Right cardiac atrium (tissue), 5 donors: ENCODE data around the gene DET1. TPM values are rescaled to one million over a fixed set of nuclear protein-coding genes. Genes with fewer than 3 reads are reported as not detected.
A peak's percentile ranks its signal among the peaks of the same experiment; 100 is the strongest.

Experiments used
- ATAC-seq, 2 donors: fragments of 200-7000 bp; cut with Tn5 transposase; one replicate each; pipeline versions ENCODE4 v1.8.0 to v1.9.1; 2020; ENCODE audit warnings: moderate library complexity in 2 of 2, mild to moderate bottlenecking in 1 of 2
- DNase-seq, 3 donors: peaks; one replicate each; pipeline ENCODE4 v3.0.0-alpha.2; 2020
- H3K27ac ChIP-seq: one replicate; pipeline ENCODE4 v1.5.1; 2013; ENCODE audit warnings: mild to moderate bottlenecking, low read length, control low read depth, moderate library complexity
- H3K27me3 ChIP-seq: one replicate; pipeline ENCODE4 v1.6.1; 2013; ENCODE audit not compliant: control insufficient read depth, insufficient read depth
- H3K4me1 ChIP-seq: one replicate; pipeline ENCODE4 v1.6.1; 2013; ENCODE audit warnings: low read length; ENCODE audit not compliant: control insufficient read depth, insufficient read depth
- H3K4me3 ChIP-seq: one replicate; pipeline ENCODE4 v1.5.1; 2013; ENCODE audit warnings: low read length, control low read depth
- H3K9me3 ChIP-seq: one replicate; pipeline ENCODE4 v1.6.1; 2013; ENCODE audit warnings: low read length; ENCODE audit not compliant: control insufficient read depth
- WGBS: extraction: QIAGEN DNeasy Blood & Tissue Kit; methylation state at CpG from one replicate; pipeline ENCODE4 v1.1.7; 2013; 5-methylcytosine and 5-hydroxymethylcytosine counted together
- intact Hi-C, 4 donors: fragments of 100-400 bp; cut with DNase I; formaldehyde crosslinking; loops; one replicate each; pipeline versions ENCODE4 v1.11.0 to v1.14.0; 2022 to 2023
- long read RNA-seq, 4 donors: library from polyadenylated mRNA; unstranded; transcript quantifications; one replicate each; pipeline ENCODE4 v2.0.0, GENCODE V29; 2020 to 2021
- polyA plus RNA-seq: library from polyadenylated mRNA; stranded (reverse); fragments of 200-250 nt; gene quantifications from one replicate; pipeline ENCODE4 v1.2.3, GENCODE V29; 2013
- total RNA-seq, 4 donors: library from RNA; stranded (reverse); fragmentation: NEBNext Ultra II Directional; extraction: Animal tissue kit (Norgen Biotek cat#: 25700); gene quantifications; one replicate each; pipeline ENCODE4 v1.2.1, GENCODE V29; 2021
- donor health status: healthy with polysubstance abuse.
- donor health status: DM: no; HTN: yes; CAD: no.
- donor health status: DM: no; HTN: no; CAD: no.
- donor health status: DM: no; HTN: yes; CAD: no; lungs with severe emphysema.
- donor health status: DM: yes; HTN: yes; CAD: no.

Gene DET1
- total RNA-seq (1 to 10 TPM; 5.1 to 8.0 (median 6.8) TPM), polyA plus RNA-seq (6.0 TPM)
- long read RNA-seq, donor 1, transcript DET1-207 (6 exons, 2,315 nt) = minor isoform, 5 of 41 reads
- long read RNA-seq, donor 1, transcript DET1-201 (5 exons, 2,267 nt) = major isoform, 20 of 41 reads
- long read RNA-seq, donor 1, partial matches to known transcripts = 4 of 41 reads
- long read RNA-seq, donor 1, other reads (novel, unspliced or antisense) = 12 of 41 reads
- long read RNA-seq, donor 2, partial matches to known transcripts = 0 of 6 reads
- long read RNA-seq, donor 2, other reads (novel, unspliced or antisense) = 1 of 6 reads
- long read RNA-seq, donor 3, transcript DET1-201 (5 exons, 2,267 nt) = major isoform, 12 of 23 reads
- long read RNA-seq, donor 3, partial matches to known transcripts = 4 of 23 reads
- long read RNA-seq, donor 3, other reads (novel, unspliced or antisense) = 4 of 23 reads
- long read RNA-seq, donor 4, partial matches to known transcripts = 0 of 7 reads
- long read RNA-seq, donor 4, other reads (novel, unspliced or antisense) = 2 of 7 reads

DNA sequence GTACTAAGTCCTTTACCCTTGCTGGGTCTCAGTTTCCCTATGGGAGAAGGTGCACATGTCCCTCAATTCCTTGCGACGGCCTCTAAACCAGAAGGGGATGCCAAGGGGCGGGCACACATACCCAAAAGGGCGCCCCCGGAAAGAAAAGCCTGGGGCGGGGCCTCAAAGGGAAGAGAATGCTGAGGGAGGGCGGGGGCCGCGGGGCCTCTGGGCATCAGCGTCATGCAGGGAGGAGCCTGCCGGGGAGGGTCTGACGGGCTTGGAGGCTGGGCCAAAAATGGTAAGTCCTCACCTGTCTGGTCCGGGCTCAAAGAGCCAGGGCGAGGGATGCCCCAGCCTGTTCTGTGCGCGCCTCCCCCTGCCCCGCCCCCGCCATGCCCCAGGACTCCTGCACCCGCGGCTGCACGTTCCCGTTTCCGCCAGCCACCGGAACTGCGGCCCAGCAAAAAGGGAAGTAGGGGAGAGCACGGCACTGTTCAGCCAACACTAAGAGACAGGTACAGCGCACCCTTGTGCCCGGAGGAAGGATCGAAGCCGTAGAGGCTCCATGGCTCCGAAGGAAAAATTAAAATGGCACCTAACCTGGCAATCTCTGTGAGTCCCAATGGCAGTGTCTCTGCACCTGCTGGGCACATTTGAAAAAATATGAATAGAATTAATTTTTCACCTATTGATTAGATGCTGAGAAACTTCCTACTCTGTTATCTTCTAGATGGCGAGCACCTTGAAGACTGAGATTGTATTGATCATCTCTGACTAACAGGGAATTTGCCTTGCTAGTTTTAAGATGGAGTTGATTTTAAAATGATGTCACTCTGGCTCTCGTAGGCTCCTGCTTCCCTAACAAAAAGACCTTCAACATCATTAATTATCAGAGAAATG, at the start of gene DET1:
TSS of gene DET1 (minus strand) at position 434 of the 882 bp plus-strand sequence. CDS start 14,976 bp downstream, outside the sequence.
- Histone ChIP-seq H3K9me3 (no peaks in the 10 kb centered on the region), H3K27me3 (no peaks in the 10 kb centered on the region), H3K27ac (peak within 1 kb of the TSS; percentile 96), H3K4me3 (peak within 1 kb of the TSS; percentile 96), H3K4me1 (peaks cover 6% of the 10 kb centered on the region)
- peak; percentile 95 to 98 (median 98) for DNase-seq
- intact Hi-C loops = no loop called here
- 3% methylated on average over 33 of the region's 33 CpGs for WGBS
- peak; percentile 100 for ATAC-seq

DNA sequence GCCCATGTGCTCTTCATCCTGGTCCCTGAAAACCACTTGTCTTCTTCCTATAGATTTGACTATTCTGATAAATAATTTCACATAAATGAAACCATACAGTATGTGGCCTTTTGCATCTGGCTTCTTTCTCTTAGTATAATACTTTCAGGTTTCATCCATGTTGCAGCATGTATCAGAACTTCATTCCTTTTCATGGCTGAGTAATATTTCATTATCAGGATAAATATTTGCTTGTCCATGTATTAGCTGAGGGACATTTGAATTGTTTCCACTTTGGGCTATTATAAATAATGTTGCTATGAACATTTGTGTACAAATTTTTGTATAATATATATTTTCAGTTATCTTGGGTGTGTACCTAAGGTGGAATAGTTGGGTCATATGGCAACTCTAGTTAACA, 44.9 kb upstream of the DET1 start:
- H3K27ac ChIP-seq = no peak overlapping the region
- no peaks in the 10 kb centered on the region for H3K27me3 ChIP-seq
- H3K4me1 ChIP-seq = no peaks in the 10 kb centered on the region
- DNase-seq = no peak
- no peak for ATAC-seq
- no peaks in the 10 kb centered on the region for H3K9me3 ChIP-seq
- no peak overlapping the region for H3K4me3 ChIP-seq
- intact Hi-C loops = no loop called here

DNA sequence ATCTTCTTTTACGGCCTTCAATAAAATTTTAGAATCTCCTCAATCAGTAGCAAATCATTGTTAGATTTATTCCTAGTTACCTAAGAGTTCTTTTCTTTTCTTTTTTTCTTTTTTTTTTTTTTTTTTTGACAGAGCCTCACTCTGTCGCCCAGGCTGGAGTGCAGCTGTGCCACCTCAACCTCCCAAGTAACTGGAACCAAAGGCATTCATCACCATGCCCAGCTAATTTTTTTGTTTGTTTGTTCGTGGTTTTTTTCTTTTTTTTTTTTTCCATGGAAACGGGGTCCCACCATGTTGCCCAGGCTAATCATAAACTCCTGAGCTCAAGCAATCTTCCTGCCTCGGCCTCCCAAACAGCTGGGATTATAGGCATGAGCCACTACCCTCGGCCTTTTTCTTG, 44.3 kb upstream of the DET1 start:
- Histone ChIP-seq H3K9me3 (no peaks in the 10 kb centered on the region), H3K27ac (no peak overlapping the region), H3K4me3 (no peak overlapping the region), H3K27me3 (no peaks in the 10 kb centered on the region), H3K4me1 (no peaks in the 10 kb centered on the region)
- DNase-seq = no peak
- WGBS = 78% methylated on average over 6 of the region's 6 CpGs
- no peak for ATAC-seq
- intact Hi-C loops = no loop called here

DNA sequence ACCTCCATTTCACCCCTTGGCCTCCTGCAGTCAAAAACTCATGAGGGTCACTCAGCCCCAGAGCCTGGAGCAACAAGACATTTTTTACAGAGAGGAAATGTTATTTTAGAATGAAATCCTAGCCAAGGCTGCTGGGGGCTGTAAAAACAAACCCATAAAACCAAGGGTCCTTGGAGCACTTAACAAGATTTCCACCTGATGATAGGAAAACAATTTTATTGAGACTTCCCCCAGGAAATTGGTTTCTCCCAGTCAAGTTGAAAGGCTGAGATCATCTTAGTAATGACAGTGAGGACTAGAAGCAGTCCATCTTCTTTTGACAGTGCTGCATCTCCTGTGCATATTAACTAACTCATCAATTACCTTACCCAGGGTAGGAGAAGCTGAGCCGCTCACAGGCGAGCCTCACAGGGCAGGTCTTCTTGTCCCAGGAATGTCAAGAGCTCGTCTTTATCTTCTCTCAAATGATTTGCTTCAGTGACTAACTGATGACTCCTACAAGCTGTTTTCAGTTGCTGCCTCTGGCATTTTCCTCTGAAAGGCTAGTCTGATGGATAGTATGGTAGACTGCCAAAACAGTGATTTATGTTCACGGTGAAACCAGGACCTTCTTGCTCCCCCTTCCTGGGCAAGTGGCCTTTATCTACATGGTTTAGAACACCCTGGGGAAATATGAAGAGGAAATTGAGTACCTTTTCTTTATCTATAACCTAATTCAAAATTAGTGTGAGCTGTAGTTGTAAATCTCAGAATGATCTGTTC, 40.1 kb upstream of the DET1 start:
- ATAC-seq (no peak), DNase-seq (no peak)
- H3K4me1 ChIP-seq = no peaks in the 10 kb centered on the region
- no peak overlapping the region for H3K4me3 ChIP-seq
- no peak overlapping the region for H3K27ac ChIP-seq
- H3K27me3 ChIP-seq = no peaks in the 10 kb centered on the region
- 32% methylated on average over 4 of the region's 4 CpGs for WGBS
- no peaks in the 10 kb centered on the region for H3K9me3 ChIP-seq
- intact Hi-C loops = no loop called here

GRCh38 chr15:88580532-88580931, 34.1 kb upstream of the DET1 start:
- no peak for DNase-seq
- ATAC-seq = no peak
- Histone ChIP-seq H3K27me3 (no peaks in the 10 kb centered on the region), H3K4me3 (no peak overlapping the region), H3K27ac (no peak overlapping the region), H3K9me3 (no peaks in the 10 kb centered on the region), H3K4me1 (no peaks in the 10 kb centered on the region)
- intact Hi-C loops = no loop called here
- 53% methylated on average over 4 of the region's 4 CpGs for WGBS

GRCh38 chr15:88579322-88579721, 32.8 kb upstream of the DET1 start:
- Histone ChIP-seq H3K27me3 (no peaks in the 10 kb centered on the region), H3K27ac (no peak overlapping the region), H3K4me3 (no peak overlapping the region), H3K4me1 (no peaks in the 10 kb centered on the region), H3K9me3 (no peaks in the 10 kb centered on the region)
- intact Hi-C loops = no loop called here
- ATAC-seq (no peak), DNase-seq (no peak)
- WGBS = 80% methylated on average over 3 of the region's 3 CpGs

DNA sequence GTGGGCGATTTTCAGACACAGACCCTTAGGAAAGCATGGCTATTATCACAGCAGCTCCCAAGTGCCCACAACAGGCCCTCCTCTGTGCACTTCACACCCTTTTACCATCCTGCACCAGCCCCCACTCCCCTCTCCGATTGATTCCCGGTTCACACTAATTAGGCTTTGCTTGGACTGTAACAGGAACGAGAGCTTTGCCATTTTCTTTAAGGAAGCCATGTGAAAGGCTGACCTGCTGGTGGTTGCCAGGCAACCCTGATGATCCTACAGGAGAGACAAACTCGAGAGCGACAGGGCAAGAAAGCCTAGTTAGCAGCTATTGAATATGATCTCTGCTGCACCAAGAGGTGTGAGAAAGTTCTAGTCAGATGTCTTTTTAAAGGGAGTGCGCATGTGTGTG, 28.2 kb upstream of the DET1 start:
- H3K9me3 ChIP-seq = no peaks in the 10 kb centered on the region
- DNase-seq (no peak), ATAC-seq (no peak)
- no peak overlapping the region for H3K4me3 ChIP-seq
- no peak overlapping the region for H3K27ac ChIP-seq
- 30% methylated on average over 7 of the region's 7 CpGs for WGBS
- H3K27me3 ChIP-seq = no peaks in the 10 kb centered on the region
- no peaks in the 10 kb centered on the region for H3K4me1 ChIP-seq
- intact Hi-C loops = no loop called here

DNA sequence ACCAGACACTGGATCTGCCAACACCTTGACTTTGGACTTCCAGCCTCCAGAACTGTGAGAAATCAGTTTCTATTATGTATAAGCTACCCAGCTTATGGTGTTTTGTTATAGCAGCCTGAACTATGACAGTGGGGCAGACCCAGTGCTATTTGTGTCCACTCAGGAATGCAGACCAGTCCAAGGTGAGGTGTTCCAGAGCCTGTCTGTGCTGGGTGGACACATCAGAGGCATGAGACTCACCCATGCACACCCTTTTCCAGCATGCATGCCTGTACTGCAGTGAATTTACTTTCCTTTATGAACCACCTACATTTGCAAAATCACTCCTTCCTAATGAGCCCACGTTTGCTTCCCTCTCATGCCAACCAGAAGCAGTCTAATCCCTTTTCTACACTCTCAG, 27.6 kb upstream of the DET1 start:
- Histone ChIP-seq H3K27me3 (no peaks in the 10 kb centered on the region), H3K9me3 (no peaks in the 10 kb centered on the region), H3K4me3 (no peak overlapping the region), H3K4me1 (no peaks in the 10 kb centered on the region), H3K27ac (no peak overlapping the region)
- intact Hi-C loops = no loop called here
- WGBS = 42% methylated on average over 1 of the region's 1 CpG
- DNase-seq = no peak
- no peak for ATAC-seq

- intact Hi-C loops = no loop called here
- 41% methylated on average over 5 of the region's 5 CpGs for WGBS
- H3K27ac ChIP-seq = no peak overlapping the region
- H3K9me3 ChIP-seq = no peaks in the 10 kb centered on the region
- H3K4me1 ChIP-seq = no peaks in the 10 kb centered on the region
- no peak overlapping the region for H3K4me3 ChIP-seq
- H3K27me3 ChIP-seq = no peaks in the 10 kb centered on the region
- no peak for ATAC-seq
- DNase-seq = no peak
Measured at GRCh38 chr15:88571852-88572259, 25.4 kb upstream of the DET1 start.

DNA sequence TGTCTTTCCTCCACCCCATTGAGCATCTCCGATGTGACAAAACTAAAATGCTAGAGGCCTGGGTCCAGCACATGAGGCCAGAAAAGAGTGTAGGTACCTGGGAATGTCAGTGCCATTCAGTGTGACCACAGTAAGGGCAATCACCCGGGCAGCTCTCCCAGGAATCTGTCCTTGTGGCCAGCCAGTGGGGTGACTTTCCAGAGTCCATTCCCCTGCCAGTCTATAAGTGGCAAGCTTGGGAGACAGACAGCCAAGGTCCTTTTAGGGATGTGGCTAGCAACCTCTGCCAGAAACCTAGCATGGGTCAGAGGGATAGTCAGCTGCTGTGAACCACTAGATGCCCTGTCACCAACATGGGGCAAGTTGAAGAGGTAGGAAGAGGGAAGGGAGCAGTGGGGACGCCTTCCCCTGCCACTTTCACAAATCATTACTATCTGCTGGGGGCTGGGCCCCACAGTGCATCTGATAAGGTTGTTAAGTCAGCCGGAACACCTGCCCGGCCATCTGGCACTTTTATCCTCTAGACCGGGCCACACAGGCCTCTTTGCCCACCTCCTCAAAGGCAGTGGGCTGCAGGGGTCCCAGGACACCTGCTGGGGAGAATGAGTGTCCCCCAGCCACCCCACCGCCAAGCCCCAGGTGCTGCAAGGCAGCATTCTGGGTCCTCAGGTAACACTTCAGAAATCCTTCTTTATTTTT, 24.8 kb upstream of the DET1 start:
- no peaks in the 10 kb centered on the region for H3K27me3 ChIP-seq
- peak; percentile 25 to 67 (median 57) for DNase-seq
- H3K9me3 ChIP-seq = no peaks in the 10 kb centered on the region
- intact Hi-C loops = no loop called here
- WGBS = 39% methylated on average over 7 of the region's 7 CpGs
- H3K27ac ChIP-seq = peak overlapping the region; percentile 77
- no peak overlapping the region for H3K4me3 ChIP-seq
- H3K4me1 ChIP-seq = no peaks in the 10 kb centered on the region
- peak; percentile 57 to 75 for ATAC-seq
